NCI-H69 (cell line): ENCODE measurements around the gene PDCL3.
A peak's percentile ranks its signal among the peaks of the same experiment; 100 is the strongest.

Experiments
- DNase-seq: peaks from one replicate; lab custom pipeline; 2025; lab: John Stamatoyannopoulos, UW

Gene PDCL3

GRCh38 chr2:100562613-100563406 is at the start of gene PDCL3:
Gene PDCL3, plus strand, starts transcription at chr2:100562993. Its CDS starts 75 bp downstream, at chr2:100563068.
- DNase-seq = peak; percentile 96

DNA sequence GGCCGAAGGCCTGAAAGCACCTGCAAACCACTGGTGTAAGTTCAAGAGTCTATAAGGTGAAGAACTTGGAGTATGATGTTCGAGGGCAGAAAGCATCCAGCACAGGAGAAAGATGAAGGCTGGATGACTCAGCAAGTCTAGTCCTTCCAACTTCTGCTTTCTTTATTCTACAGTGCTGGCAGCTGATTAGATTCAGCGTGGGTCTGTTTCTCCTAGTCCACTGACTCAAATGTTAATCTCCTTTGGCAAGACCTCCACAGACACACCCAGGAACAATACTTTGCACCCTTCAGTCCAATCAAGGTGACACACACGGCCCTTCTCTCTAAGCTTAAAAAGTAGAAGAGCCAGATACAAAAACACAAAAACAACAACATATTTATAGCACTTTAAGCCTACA is 49.1 kb upstream of the PDCL3 start:
- DNase-seq = no peak

- DNase-seq = no peak
Measured at GRCh38 chr2:100517556-100517955, 45.2 kb upstream of the PDCL3 start.

GRCh38 chr2:100518801-100519200 is 44.0 kb upstream of the PDCL3 start:
- DNase-seq = no peak

GRCh38 chr2:100520224-100520623 is 42.6 kb upstream of the PDCL3 start:
- no peak for DNase-seq

GRCh38 chr2:100522430-100522829 is 40.4 kb upstream of the PDCL3 start:
- DNase-seq = no peak

DNA sequence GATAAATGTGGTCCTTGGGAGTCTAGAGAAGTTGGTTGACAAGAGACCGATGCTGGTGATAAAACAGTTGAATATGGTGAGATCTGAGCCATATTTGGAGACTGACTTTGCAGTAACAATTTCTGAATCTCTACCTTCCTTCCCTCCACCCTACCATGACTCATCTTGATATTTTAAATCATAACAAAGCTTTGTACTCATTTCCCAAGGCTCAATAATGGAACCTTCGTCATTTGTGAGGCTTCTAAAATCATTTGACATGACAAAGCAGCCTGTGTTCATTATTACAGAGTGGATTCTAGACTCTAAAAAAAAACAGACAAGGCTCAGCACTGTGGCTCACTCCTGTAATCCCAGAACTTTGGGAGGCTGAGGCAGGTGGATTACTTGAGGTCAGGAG is 38.5 kb upstream of the PDCL3 start:
- DNase-seq = no peak

DNA sequence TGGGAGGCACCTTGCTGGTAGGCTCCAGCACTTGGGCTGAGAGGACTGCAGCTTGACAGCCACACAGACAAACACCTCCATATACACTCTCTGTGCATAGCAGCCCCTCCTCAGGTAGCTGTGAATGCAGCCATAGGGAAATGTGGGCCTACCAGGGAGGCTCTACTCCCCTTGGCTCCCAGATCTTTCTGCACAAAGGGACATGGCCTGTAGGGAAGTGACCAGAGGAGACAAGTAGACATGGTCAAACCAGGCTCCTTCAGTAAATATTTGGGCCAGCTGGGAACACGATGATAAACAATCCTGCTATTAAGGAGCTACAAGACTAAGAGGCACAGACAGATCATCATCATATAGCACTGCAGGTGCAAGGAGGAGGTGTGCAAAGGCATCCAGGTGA is 35.9 kb upstream of the PDCL3 start:
- DNase-seq = no peak

DNA sequence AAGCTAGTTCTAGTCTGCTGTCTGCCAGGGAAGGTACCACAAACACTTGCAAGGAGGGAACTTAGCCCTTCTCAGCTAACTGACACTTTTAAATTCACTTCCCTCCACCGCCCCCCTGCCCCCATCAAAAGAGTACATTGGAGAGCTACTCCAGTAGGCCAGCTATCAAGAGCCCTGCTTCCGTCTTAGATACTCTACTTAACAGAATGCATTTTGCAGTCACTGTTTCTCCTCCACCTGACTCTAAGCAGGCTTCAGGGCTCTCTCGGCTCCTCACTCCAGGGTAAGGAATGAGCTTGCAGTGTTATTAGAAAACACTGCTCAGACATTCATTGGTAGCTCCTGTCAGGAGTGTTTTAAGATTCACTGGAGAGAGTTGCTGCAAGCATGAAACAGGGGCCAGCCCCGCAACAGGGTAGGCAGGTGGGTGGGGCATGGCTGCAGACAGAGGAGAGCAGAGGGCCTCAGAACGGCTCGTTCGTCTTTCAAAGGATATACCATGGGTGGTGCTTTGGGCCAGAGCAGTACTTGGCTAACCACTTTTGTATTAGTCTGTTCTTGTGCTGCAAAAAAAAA is 35.3 kb upstream of the PDCL3 start:
- no peak for DNase-seq

DNA sequence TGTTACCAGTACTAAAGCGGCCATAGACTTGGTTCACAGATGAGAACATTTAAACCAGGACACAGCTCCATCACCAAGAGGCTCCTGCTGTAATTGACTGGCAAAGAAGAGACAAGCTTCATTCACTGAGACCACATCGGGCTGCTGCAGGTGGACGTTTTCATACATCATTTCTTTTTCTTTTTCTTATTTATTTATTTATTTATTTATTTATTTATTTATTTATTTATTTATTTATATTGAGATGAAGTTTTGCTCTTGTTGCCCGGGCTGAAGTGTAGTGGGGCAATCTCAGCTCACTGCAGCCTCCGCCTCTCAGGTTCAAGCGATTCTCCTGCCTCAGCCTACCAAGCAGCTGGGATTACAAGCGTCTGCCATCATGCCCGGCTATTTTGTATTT is 33.6 kb upstream of the PDCL3 start:
- DNase-seq = no peak

DNA sequence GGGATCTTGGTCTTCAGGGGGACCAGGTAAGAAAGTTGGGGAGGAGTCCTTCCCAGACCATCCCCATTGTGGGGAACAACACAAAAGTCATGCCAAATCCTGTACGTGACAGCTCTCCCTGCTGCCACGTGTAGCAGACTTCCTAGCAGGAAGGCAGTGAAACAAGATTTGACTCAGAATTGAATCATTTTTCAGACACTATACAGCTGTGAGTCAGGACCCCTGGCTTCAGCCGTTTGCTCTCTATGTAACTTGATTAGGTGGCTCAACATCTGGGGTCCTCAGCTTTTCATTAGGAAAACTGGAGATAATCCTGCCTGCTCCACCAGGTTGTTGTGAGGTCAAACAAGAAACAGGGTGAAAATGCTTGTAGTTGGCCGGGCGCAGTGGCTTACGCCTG is 32.9 kb upstream of the PDCL3 start:
- DNase-seq = no peak

DNA sequence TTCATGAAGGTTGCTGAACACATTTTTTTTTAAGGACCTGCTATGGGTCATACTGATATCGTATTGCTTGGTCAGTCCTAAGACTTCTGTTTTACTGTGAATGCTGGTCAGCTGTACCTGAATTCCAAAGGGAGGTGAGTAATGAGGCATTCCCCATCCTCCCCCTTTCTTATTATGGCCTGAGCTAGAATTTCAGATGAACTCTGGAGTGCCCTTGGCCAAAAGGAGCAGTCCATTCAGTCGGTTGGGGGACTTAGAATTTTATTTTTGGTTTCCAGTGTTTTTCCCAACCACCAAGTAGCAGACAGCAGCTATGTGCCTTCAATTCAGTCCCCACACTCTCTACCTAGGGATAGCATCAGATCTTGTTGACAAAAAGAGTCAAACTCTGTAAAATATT is 26.9 kb upstream of the PDCL3 start:
- no peak for DNase-seq

- DNase-seq = no peak
Measured at GRCh38 chr2:100537918-100538317, 24.9 kb upstream of the PDCL3 start.

DNA sequence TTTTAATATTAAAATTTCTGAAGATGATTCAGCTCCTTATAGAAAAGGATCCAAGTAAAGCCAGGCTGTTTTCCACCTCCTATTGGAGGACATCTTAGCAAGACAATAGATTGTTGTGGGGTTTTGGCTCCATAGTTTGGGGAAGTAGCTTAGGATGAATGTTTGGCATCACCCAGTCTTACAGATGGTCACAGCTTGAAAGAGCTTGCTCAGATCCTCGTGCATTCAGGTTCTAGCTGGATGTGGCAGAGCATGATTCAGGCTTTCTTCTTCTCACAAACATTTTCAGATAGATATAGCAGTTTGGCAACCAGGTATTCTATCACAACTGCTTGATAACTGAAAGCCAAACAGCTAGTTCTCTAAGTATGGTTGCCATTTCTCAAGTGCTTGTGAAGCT is 23.6 kb upstream of the PDCL3 start:
- DNase-seq = no peak

DNA sequence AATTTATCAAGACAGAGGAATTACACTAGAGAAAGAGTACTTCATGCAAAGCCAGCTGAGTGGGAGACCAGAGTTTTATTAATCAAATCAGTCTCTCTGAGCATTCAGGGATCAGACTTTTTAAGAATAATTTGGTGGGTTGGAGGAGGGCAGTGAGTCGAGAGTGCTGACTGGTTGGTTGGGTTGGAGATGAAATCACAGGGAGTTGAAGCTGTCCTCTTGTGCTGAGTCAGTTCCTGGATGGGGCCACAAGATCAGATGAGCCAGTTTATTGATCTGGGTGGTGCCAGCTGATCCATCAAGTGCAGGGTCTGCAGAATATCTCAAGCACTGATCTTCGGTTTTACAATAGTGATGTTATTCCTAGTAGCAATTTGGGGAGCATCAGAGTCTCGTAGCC is 21.4 kb upstream of the PDCL3 start:
- DNase-seq = no peak

- no peak for DNase-seq
Measured at GRCh38 chr2:100542418-100542817, 20.4 kb upstream of the PDCL3 start.

- no peak for DNase-seq
Measured at GRCh38 chr2:100544911-100545596, 17.7 kb upstream of the PDCL3 start.

- no peak for DNase-seq
Measured at GRCh38 chr2:100546469-100546868, 16.3 kb upstream of the PDCL3 start.

DNA sequence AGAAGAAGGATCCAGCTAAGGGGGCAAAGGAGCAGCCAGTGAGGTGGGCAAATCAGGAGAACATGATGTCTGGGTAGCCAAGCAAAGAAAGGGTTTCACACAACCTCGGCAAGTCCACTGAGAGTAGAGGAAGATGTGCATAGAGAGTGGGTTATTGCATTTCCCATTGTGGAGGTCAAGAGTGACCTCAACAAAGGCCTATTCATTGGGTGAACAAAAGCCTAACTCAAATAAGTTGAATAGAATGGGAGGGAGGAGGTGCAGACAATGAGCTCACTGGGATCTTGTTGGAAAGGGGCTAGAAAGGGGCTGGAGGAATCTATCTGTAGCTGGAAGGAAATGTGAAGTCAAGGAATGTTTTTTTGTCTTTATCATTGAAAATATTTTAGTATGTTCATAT is 14.0 kb upstream of the PDCL3 start:
- DNase-seq = no peak

DNA sequence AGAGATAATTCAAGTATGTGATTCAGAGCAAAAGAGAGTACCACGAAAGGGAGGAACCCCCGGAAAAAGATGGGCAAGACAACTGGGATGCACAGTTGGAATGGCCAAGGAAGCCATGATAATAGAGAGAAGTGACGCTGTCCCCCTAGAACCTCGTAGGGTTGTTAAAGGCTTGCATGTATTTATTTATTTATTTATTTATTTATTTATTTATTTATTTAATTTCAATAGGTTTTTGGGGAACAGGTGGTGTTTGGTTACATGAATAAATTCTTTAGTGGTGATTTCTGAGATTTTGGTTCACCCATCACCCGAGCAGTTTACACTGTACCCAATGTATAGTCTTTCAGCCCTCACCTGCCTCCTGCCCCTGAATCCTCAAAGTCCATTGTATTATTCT is 11.5 kb upstream of the PDCL3 start:
- no peak for DNase-seq

DNA sequence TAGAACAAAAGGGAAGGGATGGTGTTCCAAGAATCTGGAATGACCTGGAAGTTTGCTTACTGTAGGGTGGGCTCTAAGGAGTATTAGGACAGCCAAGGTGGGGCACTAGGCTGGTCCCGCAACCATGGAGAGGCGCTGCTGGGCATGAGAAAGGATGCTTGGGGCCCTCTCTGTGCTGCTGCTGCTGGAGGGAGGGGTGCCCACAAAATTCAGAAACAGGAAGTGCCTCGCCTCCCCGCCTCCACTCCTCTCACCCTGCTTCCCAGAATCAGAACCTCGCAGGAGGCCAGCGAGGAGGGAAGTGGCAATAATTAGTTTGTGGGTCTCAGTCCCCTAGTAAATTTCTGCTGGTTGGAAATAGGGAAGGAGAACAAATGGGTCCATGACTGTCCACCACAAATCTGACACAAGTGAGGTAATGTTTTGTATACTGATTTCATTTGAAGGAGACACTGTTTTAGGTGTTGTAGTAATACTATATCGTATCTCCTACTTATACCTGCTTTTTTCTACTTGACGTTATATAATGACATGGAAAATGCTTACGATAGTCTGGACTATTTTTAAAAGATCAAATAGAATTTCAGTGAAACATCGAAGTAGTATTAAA is 7.9 kb upstream of the PDCL3 start:
- no peak for DNase-seq

DNA sequence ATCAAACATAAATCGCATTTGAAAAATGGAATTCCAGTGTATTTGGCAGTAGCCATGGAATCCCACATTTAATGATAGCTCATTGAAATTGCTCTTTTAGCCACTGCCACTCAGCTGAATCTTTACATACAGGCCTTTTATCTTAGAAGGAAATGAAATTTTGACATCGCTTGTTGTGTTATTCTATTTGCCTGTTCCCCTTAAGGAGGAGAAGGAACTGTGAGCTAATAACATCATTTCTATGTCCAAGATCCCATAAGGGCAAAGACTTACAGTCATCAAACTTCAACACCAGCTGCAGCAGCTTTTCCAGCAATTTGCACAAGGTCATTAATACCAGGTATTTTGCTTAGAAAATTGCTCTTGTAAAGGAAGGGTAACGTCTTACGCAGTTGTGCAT is 6.0 kb upstream of the PDCL3 start:
- no peak for DNase-seq
